Measurements from ENCODE around the gene POLA2. TPM values are rescaled to one million over a fixed set of nuclear protein-coding genes. Genes with fewer than 3 reads are reported as not detected.
A peak's percentile ranks its signal among the peaks of the same experiment; 100 is the strongest.

Gene POLA2
- total RNA-seq, 1 donor from 2014 or later: 43.4 TPM

GRCh38 chr11:65221026-65221425 lies 40.7 kb upstream of the POLA2 start:
- Mint-ChIP-seq H3K27ac (no peak overlapping the region), H3K9me3 (no peaks in the 10 kb centered on the region), H3K36me3 (ENCODE audit: low read depth) (no peaks in the 10 kb centered on the region), H3K27me3 (no peaks in the 10 kb centered on the region), H3K4me3 (no peak overlapping the region), H3K4me1 (peaks cover 10% of the 10 kb centered on the region)
- intact Hi-C loops (cut with micrococcal nuclease): no loop called here
- no peak for TF ChIP-seq CTCF (IDR thresholded peaks at IDR 0.05)
- ChIA-PET POLR2A (no interaction called here), CTCF (no interaction called here)
- DNase-seq (no peak), ATAC-seq (ENCODE audit: low read depth) (no peak)

GRCh38 chr11:65223011-65223410 lies 38.8 kb upstream of the POLA2 start:
- Mint-ChIP-seq H3K27ac (no peak overlapping the region), H3K27me3 (no peaks in the 10 kb centered on the region), H3K4me1 (peaks cover 17% of the 10 kb centered on the region), H3K4me3 (no peak overlapping the region), H3K9me3 (no peaks in the 10 kb centered on the region), H3K36me3 (ENCODE audit: low read depth) (no peaks in the 10 kb centered on the region)
- intact Hi-C loops (cut with micrococcal nuclease): no loop called here
- CTCF ChIA-PET: interaction anchor here (1.2 to 4.2 kb wide), 3 partner anchors 43 to 108 kb away, joined by 3 to 28 read pairs (median 9); no protein-coding TSS in a partner anchor
- POLR2A ChIA-PET: no interaction called here
- DNase-seq (no peak), ATAC-seq (ENCODE audit: low read depth) (no peak)
- TF ChIP-seq CTCF (IDR thresholded peaks at IDR 0.05): no peak

- intact Hi-C loops (cut with micrococcal nuclease): loop anchor here (1.0 kb wide), 3 partner anchors 41 to 105 kb away; no protein-coding TSS in a partner anchor
- ChIA-PET POLR2A (interaction anchor here (0.5 to 1.8 kb wide), 6 partner anchors 37 to 286 kb away, joined by 3 to 9 read pairs (median 5); partner anchors contain the start of gene POLA2), CTCF (interaction anchor here (0.7 to 4.2 kb wide), 13 partner anchors 13 to 1104 kb away, joined by 3 to 45 read pairs (median 5); partner anchors contain the start of genes CAPN1, CDC42EP2, DPF2 and POLA2)
- Mint-ChIP-seq H3K27ac (no peak overlapping the region), H3K4me1 (peaks cover 17% of the 10 kb centered on the region), H3K27me3 (no peaks in the 10 kb centered on the region), H3K9me3 (no peaks in the 10 kb centered on the region), H3K36me3 (ENCODE audit: low read depth) (no peaks in the 10 kb centered on the region), H3K4me3 (peak overlapping the region; percentile 83)
- ATAC-seq (ENCODE audit: low read depth) (no peak), DNase-seq (no peak)
- no peak for TF ChIP-seq CTCF (IDR thresholded peaks at IDR 0.05)
Observed at GRCh38 chr11:65224930-65225278, 36.9 kb upstream of the POLA2 start.

- CTCF ChIA-PET: interaction anchor here (0.7 to 4.2 kb wide), 15 partner anchors 13 to 1103 kb away, joined by 3 to 45 read pairs (median 5); partner anchors contain the start of genes CAPN1, CDC42EP2, DPF2 and POLA2
- Mint-ChIP-seq H3K27me3 (no peaks in the 10 kb centered on the region), H3K4me1 (peaks cover 17% of the 10 kb centered on the region), H3K4me3 (peak overlapping the region; percentile 83), H3K36me3 (ENCODE audit: low read depth) (no peaks in the 10 kb centered on the region), H3K27ac (peak overlapping the region; percentile 24), H3K9me3 (no peaks in the 10 kb centered on the region)
- peak; percentile 89 for ATAC-seq (ENCODE audit: low read depth)
- no peak for TF ChIP-seq CTCF (IDR thresholded peaks at IDR 0.05)
- POLR2A ChIA-PET: interaction anchor here (0.5 to 1.8 kb wide), 9 partner anchors 36 to 285 kb away, joined by 3 to 9 read pairs (median 5); partner anchors contain the start of gene POLA2
- DNase-seq: peak; percentile 49
- intact Hi-C loops (cut with micrococcal nuclease): loop anchor here (1.0 kb wide), 3 partner anchors 41 to 105 kb away; no protein-coding TSS in a partner anchor
Observed at GRCh38 chr11:65225279-65226102, 36.3 kb upstream of the POLA2 start.

- H3K27ac Mint-ChIP-seq: no peak overlapping the region
- ATAC-seq (ENCODE audit: low read depth) (no peak), DNase-seq (no peak)
- H3K4me1 Mint-ChIP-seq: peaks cover 17% of the 10 kb centered on the region
- ChIA-PET CTCF (interaction anchor here (1.1 to 4.2 kb wide), 13 partner anchors 14 to 284 kb away, joined by 3 to 45 read pairs (median 5); partner anchors contain the start of genes CAPN1, CDC42EP2, DPF2 and POLA2), POLR2A (interaction anchor here (0.5 to 1.8 kb wide), 9 partner anchors 36 to 471 kb away, joined by 3 to 9 read pairs (median 5); partner anchors contain the start of gene POLA2)
- peak overlapping the region; percentile 83 for H3K4me3 Mint-ChIP-seq
- intact Hi-C loops (cut with micrococcal nuclease): no loop called here
- H3K27me3 Mint-ChIP-seq: no peaks in the 10 kb centered on the region
- no peaks in the 10 kb centered on the region for H3K9me3 Mint-ChIP-seq
- no peaks in the 10 kb centered on the region for H3K36me3 Mint-ChIP-seq (ENCODE audit: low read depth)
- TF ChIP-seq CTCF (IDR thresholded peaks at IDR 0.05): no peak
Observed at GRCh38 chr11:65226103-65226442, 35.7 kb upstream of the POLA2 start.

Data from activated B cell treated with CpG ODN at 0.5 μM for 24 hours (primary cell).